DMS 273 (cell line): ENCODE measurements around the gene PVALEF.

ENCODE experiments used
- DNase-seq: peaks from one replicate; lab custom pipeline; 2025; ENCODE audit not compliant: unreplicated experiment; lab: John Stamatoyannopoulos, UW

PVALEF gene

DNA sequence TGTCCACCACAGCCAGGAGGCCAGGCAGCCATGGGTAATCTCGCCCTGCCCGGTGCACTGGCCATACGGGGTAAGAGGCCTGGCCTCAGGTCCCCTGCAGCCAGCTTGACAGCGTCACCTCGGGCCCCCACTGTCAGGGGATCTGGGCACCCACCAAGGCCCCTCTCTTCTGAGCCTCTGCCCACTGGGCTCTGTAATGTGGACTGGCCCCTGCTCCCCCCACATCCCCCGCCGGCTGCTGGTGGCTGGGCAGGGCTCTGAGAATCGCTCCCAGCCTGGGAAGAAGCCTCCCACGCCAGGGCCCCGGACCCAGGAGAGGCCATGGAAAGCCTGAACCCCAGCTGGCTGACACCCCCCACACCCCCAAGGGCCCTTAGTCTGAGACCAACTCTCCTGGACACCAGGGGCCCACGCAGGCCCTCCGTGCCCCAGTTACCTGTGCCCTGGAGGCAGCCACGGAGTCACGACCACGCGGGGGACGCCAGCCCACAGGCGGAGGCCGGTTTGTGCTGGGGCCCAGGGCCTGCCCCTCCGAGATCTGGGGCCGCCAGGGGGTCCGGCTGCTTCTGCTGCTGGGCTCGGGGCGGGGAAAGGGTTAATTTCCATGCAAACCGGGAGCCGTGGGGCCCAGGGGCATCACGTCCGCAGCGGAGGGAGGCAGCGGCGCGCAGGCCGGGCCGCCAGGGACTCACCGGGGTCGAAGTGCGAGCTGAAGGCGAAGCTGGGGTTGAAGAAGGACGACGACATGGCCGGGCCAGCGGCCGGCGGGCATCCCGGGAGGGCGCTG, at the start of gene PVALEF:
PVALEF (plus strand) TSS at position 262 of the 787 bp plus-strand sequence. CDS start 15,720 bp downstream, outside the sequence.
- DNase-seq, result peak; percentile 80

DNA sequence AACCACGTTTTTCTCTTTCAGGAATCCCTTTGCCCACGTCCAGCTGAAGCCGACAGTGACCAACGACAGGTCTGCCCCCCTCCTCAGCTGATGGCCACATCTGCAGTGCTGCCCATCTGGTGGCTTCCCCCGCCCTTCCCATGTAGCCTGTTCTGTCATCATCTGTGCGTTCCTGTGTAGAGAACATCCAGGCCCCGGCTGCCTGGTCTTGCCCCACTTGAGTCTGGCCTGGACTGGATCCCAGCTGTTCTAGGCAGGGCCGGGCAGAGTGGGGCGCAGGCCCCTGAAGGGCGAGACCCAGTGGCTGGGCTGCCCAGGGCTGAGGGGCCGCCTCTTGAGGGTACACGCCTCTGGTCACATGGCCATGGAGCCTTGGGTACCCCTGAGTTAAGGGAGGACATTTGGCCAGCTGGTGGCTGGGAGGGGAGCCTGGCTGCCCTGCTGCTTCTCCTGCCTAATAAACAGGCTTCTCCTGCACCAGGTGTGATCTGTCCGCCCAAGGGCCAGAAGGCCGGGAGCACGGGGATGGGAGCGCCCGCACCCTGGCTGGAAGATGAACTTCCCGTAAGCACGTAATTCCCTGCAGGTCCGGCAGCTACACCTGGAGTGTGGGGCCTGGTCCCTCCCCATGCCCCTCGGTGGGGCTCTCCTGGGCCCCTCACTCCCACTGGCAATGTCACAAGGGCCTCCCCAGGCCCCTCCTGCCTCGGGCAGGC, 49.4 kb upstream of the PVALEF start:
- peak; percentile 67 for DNase-seq

DNA sequence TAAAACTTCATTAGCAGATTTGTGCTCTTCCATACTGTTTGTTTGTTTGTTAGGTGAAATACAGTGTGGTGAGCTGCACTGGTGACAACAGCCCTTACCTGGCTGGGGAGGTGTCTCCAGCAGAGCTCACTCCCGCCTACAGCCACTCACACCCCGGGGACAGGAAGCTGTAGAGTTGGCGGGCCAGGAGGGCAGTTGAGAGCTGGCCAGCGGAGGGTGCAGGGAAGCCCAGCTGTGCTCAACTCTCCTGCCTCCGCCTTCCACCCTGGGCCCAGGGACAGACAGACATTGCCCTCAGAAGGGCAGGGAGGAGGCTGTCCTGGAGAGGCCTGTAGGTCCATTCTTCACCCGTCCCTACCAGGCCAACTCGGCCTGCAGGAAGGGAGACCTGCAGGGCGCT, 48.6 kb upstream of the PVALEF start:
- DNase-seq, result no peak

DNA sequence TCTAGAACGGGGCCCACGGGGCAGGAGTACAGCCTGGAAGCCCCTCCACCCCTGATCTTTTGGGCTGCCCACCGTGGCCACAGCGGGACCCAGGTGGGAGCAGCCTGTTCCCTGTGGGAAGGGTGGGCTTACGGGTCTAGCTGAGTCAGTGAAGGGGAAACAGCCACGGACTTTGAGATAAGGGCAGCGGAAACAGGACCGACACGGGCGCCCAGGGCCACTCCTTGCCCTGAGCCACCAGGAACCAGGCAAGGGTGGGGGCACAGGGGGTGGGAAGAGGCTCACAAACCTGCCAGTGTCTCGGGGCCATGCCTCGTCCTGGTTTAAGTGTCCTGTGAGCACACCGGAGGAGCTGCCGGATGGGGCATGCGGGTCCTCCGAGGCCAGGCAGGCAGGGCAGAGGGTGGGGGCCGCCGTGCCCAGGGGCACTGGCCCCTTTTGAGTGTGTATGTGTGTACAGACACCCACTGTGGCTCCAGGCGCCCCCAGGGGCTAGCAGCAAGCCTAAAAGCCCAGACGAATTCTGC, 47.6 kb upstream of the PVALEF start:
- no peak for DNase-seq

DNA sequence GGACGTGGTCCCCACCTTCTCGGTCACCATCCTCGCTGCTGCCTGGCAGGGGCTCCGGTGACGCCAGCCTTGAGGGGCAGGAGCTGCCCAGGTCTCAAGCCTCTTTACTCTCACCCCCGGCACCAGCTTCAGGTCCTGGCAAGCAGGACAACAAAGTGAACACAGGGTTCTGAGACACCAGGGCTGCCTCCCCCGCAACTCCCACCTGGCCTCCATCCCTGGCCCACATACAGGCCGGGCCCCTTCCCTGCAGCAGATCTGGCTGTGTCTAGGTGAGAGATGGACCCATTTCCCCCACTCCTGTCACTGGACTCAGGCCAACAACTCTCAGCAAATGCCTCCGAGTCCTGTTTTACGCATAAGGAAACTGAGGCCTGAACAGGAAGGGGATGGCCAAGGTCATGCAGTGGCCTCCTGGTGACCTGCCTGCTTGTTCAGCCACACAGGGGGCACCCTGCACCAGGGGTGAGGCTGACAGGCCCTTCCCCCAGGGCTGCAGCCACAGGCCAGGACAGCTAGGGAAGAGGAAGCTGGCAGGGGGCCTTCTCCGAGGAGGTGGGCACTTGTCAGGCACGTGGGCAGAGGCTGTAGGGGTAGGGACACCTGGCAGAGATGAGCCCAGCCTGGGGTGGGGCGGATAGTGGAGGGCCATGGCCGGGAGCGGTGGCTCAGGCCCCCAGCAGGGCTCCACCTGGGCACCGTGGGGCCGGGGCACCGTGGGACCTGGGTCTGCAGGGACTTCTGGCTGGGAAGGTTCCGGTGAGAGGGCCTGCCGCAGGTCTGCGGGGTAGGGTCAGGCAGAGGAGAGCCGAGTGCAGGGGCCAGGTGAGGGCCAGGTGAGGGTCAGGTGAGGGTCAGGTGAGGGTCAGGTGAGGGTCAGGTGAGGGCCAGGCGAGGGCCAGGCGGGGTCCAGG, 46.7 kb upstream of the PVALEF start:
- peak; percentile 50 for DNase-seq

DNA sequence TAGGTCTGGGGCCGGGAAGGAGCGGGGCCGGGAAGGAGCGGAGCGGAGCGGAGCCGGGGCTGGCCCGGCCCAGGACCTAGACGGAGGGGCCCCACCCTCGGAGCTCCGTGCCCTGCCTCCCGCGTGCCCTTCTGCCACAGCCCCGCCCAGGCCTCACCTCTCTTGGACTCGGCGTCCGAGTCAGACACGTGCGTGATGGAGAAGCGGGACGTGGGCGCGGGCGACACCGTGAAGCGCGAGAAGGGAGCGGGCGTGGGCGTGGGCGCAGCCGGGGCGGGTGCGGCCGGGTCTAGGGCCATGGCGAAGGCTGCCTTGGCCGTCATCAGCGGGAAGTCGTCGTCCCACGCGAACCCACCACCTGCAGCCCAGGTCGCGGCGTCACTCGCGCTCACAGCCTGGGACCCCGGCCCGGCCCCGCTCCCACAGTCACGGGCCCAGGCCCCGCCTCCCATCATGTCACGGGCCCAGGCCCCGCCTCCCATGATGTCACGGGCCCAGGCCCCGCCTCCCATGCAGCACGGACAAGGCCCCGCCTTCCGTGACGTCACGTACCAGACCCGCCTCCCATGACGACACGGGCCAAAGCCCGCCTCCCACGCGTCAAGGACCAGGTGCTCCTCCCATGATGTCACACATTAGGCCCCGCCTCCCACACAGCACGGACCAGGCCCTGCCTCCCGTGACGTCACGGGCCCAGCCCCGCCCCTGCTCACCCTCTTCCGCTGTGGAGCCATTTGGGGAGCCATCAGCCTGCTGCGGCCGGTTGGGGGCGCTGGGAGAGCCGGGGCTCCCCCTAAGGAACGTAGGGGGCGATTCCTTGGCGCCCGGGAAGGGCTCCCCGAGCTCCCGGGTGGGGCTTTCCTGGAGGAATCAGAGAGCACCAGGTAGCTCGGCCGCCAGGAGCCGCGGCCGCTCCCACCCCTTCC, 45.8 kb upstream of the PVALEF start:
- DNase-seq, result peak; percentile 74

DNA sequence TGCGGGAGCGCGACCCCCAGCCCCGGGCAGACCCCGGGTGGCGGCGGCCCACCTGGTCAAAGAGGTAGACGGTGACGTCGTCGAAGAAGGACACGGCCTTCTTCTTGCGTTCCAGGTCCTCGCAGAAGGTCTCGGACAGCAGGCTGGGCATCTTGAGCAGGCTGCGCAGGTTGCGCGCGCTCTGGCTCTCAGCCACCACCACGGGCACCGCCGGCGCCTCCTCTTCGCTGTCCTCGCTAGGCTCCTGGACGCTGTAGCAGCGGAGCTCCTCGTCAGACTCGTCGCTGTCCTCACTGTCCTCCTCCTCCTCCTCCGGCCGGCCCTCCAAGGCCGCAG, 45.2 kb upstream of the PVALEF start:
- DNase-seq, result no peak

DNA sequence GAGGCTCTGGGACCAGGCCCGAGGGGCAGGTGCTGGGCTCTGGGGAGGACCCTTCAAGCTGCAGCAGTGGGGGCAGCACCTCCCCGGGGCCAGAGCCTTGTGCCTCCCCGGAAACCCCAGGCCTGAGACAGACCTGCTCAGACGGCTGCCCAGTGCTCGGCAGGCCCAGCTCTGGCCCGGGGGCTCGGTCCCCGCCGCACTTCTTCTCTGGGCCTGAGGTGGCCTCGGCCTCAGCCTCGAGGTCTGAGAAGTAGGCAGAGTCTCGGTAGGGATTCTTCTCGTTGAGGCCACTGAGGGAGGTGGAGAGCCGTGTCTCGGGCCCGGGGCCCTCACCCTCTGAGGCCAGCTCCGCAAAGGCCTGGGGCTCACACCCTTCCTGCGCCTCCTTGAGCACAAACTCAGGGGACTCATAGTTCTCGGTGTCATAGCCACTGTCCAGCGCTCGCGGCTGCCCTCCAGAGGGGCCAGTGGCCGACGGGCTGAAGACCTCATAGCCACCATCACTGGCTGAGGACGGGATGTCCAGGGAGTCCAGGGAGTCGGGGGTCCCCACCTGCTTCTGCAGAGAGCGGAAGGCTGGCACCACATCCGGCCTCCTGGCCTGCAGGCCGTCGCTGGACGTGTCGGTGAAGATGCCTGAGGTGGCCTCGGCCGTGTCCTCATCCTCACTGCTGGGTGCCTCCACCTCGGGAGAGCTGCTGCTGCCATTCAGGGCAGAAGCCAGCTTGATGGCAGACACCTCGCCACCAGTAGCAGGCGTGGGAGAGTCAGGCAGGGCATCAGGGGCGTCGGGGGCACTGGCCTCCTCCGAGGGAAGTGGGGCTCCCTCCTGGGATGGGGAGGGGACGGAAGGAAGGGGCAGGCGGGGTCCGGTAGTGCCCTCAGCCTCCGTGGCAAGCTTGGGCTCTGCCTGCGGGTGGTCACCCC, 44.3 kb upstream of the PVALEF start:
- no peak for DNase-seq

DNA sequence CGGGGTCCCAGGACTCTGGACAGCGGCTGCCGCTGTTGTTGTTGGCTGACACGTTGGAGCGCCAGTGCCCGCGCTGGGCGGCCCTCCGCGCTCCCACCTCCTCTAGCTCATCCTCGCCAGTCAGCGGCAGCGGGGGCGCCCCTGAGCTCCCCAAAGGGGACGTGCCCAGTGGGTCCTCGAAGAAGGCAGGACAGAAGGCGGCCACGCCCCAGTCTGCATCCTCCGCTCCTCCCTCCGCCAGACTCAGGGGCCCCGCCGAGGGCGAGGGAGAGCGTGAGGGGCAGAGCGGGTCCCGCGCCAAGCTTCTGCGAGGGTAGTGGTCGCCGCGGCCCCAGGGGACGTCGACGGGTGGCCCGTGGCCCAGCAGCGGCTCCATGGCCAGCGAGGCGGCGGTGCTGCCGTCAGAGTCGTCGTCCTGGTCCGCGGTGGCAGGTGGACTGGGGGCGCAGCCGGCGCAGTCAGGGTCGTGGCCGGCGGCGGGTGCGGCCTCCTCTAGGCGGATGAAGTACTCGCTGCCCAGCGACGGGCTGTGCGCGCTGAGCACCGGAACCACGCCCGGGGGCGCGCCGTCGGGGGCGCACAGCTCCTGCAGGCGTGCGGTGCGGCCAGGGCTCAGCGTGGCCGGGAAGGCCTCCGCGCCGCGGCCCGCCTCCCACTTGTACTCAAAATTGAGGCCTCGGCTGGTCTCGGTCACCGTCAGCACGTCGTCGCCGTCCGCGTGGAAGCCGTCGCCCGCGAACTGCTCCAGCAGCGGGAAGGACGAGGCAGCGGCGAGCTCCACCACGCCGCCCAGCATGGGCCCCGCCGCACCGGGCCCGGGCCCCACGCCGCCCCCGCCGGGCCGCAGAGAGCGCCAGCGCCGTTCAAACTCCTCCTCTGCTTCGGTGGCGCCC, 43.2 kb upstream of the PVALEF start:
- no peak for DNase-seq

DNA sequence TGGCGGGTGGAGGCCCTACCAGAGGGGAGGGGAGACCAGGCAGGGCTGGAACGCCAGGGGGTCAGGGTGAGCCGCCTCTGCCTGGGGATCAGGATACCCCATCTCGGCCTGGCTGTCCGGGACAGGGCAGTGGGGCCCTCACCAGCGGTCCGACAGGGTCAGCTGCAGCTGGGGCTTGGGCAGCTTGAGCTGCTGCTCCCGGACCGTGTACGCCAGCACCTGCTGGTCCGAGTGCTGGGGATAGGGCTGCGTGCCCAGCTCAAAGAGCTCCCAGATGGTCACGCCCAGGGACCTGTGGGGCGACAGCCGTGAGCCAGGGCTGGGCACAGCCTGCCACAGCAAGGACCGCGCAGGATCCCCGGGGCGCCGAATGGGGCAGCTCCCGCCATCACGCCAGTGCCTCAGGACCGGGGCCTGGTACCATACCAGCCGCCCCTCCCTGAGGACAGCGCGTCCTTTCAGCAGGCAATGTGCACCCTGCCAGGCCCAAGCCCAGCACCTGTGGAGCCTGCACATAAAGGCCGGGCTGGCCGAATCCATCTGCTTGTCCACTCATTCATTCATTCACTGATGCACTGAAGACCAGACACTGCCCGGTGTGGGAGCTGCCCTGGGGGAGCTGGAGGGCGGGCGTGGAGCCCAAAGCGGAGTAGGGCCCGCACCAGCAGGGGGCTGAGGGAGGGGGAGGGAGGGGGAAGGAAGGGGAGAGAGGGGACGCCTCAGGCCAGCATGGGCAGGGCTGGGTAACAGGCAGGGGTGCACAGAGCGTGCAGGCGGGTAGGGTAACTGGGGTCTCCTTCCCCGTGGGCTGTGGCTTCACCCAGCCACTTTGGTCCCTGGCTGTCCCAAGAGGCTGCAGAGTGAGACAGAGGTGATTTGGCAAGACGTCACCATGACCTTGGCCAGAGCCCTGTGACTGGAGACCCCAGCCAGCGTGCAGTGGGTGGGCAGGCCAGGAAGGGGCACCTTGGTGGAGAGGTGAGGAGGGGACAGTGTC, 42.0 kb upstream of the PVALEF start:
- peak; percentile 44 for DNase-seq

DNA sequence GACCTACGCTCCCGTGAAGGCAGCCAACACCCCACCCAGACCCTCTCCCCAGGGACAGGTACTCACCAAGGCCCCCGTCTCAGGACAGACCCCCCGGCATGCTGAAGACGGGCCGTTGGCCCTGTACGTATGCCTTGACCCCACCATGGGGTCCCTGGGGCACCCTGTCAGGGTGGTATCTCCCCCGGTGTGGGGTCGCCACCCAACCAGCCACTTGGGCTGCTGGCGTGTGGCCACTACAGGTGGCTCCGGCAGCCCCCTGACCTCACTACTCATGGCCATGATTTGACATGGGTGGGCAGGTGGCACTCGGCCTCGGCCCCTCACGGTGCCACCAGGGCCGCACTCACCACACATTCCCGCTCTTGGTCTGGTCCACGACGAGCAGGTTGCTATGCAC, 40.9 kb upstream of the PVALEF start:
- no peak for DNase-seq

DNA sequence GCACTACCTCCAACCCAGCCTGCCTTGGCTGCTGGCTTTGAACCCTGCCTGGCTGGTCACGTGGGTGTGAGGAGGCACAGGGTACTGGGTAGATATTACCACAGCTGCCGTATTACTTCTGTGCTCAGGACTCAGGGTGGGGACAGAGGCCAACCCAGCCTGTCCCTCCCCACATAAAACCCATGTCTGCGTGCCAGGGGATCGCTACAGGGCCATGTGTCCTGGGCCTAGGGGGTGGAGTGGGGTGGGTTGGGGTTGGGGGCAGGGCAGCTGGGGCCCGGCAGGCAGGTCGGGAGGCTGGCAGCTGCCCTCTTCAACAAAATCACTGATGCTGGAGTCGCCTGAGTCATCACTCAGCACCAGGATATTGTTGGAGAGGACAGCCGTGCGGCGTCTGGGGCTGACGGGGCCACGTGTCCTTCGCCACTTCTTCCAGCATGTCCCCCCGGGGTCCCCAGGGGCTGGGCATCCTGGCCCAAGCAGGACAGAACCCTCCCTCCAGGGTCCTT, 39.7 kb upstream of the PVALEF start:
- DNase-seq, result peak; percentile 89

DNA sequence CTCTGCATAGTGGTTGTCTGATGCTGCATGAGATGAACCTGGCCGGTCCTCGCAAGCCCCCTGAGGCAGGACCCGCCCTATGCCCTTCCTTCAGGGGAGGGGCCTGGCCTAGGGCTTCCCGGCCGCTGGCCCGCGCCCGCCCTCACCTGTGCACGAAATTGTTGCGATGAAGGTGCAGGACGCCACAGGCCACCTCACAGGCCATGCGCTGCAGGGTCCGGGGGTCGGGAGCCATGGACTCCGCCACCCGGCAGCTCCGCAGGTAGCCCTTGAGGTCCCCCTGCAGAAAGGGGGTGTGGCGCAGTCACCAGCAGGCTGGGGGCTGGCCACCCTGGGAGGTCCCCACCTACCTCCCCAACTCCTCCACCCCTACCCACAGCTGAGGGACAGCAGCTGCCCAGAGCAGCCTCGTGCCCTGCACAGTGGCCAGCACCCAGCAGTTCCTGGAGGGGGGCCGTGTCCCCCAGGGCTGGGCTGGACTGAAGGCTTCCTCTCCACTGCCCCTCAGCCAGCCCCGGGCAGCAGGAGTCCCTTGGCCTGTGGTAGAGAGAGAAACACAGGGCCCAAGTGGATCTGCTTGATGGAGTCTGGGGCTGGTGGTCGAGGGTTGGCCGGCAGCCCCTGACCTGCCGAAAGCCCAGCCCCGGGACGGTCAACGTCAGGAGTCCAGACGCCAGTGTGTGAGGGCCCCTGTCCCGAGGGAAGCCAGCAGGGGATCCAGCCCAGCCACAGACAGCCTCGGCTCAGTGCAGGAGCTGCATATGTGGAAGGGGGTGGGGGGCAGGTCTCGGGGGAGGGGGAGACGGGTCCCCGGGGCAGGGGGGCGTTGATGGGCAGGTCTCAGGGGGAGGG, 38.8 kb upstream of the PVALEF start:
- no peak for DNase-seq

DNA sequence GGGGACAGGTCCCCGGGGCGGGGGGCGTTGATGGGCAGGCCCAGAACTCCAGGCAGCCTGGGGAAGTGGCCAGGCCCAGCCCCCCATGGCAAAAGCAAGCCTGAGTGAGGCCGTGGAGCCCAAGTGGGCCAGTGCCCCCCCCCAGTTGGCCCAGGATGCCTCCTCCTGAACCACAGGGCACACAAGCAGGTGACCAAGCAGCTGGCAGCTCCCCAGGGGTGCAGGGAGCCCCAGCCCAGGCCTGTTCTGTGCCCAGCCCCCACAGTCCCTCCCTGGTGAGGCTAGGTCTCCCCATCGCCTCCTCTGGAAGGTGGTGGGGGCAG, 38.2 kb upstream of the PVALEF start:
- no peak for DNase-seq

DNA sequence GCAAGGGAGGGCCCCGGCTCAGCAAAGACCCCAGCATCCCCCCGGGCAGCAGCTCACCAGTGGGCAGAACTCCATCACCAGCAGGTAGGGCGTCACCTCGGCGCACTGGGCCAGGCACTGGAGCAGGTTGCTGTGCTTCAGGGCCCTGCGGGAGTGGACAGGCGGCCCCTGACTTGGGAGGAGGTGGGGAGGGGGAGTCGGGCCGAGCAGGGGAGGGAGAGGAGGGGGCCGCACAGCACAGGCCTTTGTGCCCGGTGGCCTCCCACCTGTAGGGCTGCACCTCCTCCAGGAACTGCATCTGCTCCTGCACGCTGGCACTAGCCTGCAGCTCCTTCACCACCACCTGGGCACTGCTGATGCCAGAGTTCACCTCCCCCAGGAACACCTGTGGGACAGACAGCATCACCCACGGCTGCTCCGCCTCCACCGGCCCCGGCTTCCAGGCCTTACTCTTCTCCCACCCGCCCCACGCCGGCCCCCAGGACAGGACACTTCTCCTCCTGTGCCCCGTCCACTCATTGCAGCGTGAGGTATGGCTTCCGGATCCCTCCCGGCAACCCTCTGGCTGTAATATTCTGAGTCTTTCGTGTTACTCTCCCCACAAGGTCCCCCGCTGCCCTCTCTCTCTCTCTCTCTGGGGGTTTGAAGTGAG, 37.7 kb upstream of the PVALEF start:
- DNase-seq, result no peak
